Measurements from ENCODE around the gene SLC16A11.

DNA sequence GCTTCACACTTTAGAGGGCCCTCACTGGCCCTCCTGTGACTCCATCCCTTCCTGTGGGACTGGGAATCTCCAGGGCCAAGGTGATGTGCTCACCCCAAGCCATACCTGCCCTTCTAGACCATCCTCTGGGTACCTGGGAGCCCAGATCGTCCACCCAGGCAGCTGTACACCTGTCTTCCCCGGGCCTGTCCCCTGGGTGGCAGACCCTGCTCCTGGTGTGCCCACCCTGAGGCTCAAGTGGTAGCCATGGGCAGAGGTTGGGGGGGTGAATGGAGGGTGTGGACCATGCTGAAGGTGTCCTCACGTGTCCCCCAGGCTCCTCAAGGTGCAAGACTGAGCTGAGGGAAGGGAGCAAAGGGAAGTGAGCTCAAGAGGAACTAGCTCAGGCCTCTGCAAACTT is 26.8 kb upstream of the SLC16A11 start:
- TF ChIP-seq, protein P1, sequence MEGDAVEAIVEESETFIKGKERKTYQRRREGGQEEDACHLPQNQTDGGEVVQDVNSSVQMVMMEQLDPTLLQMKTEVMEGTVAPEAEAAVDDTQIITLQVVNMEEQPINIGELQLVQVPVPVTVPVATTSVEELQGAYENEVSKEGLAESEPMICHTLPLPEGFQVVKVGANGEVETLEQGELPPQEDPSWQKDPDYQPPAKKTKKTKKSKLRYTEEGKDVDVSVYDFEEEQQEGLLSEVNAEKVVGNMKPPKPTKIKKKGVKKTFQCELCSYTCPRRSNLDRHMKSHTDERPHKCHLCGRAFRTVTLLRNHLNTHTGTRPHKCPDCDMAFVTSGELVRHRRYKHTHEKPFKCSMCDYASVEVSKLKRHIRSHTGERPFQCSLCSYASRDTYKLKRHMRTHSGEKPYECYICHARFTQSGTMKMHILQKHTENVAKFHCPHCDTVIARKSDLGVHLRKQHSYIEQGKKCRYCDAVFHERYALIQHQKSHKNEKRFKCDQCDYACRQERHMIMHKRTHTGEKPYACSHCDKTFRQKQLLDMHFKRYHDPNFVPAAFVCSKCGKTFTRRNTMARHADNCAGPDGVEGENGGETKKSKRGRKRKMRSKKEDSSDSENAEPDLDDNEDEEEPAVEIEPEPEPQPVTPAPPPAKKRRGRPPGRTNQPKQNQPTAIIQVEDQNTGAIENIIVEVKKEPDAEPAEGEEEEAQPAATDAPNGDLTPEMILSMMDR (conservative IDR thresholded peaks at IDR 0.05; ENCODE audit: low read length): no peak
- TF ChIP-seq EZH2phosphoT487 (IDR thresholded peaks at IDR 0.05; ENCODE audit: borderline replicate concordance): no peak

Data from Loucy (cell line).